Stimulated activated CD4-positive, alpha-beta T cell treated with anti-CD3 and anti-CD28 coated beads, TNF-alpha, amount 100 ng/mL, for 1 hour (primary cell): ENCODE data around the gene ATP1A3.

Experiments used
- DNase-seq, 3 donors: peaks; one replicate each; pipeline ENCODE4 v3.0.0-alpha.2; 2020; ENCODE audit warnings: low read depth in 3 of 3, low spot score in 1 of 3

ATP1A3 gene

DNA sequence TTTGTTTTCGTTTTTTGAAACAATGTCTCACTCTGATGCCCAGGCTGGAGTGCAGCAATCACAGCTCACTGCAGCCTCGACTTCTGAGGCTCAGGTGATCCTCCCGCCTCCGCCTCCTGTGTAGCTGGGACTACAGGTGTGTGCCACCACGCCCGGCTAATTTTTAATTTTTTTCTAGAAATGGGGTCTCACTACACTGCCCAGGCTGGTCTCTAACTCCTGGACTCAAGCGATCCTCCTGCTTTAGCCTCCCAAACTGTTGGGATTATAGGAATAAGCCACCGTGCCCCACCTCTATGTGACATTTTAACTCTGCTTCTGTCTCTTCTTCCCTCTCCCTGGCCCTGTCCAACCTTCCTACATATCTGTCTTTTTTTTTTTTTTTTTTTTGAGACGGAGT is 5.1 kb downstream of the ATP1A3 start:
- no peak for DNase-seq

GRCh38 chr19:41987141-41987860 is 6.7 kb downstream of the ATP1A3 start:
- no peak for DNase-seq

- DNase-seq = no peak
These were observed 9.1 kb downstream of the ATP1A3 start for GRCh38 chr19:41984961-41985360.

DNA sequence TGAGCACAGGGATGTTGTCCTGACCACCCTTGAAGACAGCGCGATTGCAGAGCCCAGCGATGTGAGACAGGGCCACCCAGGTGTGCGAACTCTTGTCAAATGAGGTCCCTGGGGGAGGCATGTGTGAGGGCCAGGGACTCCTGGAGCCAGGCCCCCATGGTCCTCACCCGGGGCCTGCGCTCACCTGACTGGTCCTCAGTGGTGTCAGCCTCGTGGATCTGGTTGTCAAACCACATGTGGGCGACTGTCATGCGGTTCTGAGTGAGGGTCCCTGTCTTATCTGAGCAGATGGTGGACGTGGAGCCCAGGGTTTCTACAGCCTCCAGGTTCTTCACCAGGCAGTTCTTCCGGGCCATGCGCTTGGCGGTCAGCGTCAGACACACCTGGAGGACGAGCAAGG is 12.3 kb downstream of the ATP1A3 start:
- no peak for DNase-seq

DNA sequence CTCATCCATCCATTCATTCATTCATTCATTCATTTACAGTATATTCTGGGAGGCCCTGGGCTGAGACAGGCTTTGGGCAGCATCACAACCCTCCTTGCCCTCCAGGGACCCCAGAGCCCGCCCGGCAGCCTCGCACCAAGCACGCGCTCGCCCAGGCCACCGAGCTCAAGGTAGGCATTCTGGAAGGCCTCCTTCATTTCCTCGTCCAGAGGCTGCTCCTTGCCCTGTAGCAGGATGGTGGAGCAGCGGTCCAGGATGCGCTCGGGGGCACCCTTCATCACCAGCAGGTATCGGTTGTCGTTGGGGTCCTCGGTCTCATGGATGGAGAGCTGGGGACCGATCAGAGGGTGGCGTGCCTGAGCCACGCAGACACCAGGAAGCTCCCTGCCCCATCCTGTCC is 15.6 kb downstream of the ATP1A3 start:
- no peak for DNase-seq

DNA sequence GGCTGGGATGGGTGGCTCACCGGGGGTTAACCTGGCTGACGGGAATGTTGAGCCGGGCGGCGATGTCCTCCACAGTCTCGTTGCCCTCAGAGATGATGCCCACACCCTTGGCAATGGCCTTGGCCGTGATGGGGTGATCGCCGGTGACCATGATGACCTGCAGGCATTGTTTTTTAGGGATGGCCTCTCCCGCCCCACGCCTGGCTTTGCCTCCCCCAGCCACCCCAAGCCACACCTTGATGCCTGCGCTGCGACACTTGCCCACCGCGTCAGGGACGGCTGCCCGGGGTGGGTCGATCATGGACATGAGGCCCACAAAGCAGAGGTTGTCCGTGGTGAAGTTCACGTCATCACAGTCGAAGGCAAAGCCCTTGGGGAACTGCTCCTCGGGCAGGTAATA is 16.1 kb downstream of the ATP1A3 start:
- no peak for DNase-seq

DNA sequence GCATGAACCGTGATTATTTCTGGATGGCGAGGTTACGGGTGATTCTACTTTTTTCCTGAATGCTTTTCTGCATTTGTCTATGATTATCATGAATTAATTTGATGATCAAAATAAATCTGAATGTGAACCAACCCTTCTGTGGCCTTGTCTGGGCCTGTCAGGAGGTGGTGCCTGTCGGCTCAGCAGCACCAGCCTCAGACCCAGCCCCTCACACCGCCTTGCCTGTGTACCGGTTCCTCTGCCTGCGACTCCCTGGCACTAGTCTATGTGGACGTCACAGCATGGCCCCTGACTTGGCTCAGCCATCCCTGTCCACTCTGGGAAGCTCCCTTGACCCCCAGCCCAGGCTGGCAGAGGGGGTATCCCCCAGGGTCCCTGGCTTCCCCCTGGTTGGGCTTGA is 19.4 kb downstream of the ATP1A3 start:
- DNase-seq = no peak

DNA sequence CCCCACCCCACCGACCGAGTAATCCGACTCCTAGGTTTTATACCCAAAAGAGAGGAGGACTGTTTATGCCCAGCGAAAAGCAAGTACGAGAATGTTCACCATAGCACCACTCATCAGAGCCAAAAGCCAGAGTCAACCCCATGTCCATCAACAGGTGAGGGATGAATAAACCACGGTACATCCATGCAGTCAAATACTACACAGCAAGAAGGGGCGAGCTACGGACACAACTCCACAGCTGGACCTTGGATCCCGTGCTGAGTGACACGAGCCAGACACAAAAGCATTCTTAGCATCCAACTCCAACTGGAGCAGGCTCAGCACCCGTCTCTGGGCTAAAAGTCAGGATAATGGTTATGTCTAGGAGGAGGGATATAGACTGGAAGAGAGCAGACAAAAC is 22.7 kb downstream of the ATP1A3 start:
- no peak for DNase-seq

DNA sequence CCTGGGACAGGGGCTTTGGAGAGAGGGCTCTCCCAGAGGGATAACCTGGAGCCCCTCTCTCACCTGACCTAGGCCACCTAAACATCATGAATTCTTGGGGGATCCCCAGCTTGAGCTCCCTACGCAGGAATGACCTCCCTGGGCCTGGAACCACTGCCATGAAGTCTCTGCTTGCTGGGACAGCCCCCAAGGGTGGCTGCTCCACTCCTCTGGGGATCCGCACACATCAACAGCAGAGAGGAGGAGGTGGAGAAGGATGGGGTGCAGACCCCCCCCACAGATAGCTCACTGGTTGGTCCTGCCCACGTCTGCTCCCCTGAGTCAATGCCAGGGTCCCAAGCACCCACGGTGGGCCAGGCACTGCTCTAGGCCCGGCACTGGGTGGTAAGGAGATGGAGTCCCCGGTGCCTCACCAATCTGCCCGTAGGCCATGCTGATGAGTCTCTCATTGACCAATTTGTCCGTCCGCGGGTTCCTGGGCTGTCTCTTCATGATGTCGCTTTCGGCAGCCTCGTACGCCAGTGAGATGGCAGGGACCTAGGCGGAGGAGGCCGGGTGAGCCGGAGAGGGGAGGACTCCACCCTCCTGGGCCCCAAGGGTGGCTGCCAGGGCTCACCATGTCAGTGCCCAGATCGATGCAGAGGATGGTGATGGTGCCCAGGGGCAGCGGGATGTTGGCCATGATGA is 24.1 kb downstream of the ATP1A3 start:
- no peak for DNase-seq

DNA sequence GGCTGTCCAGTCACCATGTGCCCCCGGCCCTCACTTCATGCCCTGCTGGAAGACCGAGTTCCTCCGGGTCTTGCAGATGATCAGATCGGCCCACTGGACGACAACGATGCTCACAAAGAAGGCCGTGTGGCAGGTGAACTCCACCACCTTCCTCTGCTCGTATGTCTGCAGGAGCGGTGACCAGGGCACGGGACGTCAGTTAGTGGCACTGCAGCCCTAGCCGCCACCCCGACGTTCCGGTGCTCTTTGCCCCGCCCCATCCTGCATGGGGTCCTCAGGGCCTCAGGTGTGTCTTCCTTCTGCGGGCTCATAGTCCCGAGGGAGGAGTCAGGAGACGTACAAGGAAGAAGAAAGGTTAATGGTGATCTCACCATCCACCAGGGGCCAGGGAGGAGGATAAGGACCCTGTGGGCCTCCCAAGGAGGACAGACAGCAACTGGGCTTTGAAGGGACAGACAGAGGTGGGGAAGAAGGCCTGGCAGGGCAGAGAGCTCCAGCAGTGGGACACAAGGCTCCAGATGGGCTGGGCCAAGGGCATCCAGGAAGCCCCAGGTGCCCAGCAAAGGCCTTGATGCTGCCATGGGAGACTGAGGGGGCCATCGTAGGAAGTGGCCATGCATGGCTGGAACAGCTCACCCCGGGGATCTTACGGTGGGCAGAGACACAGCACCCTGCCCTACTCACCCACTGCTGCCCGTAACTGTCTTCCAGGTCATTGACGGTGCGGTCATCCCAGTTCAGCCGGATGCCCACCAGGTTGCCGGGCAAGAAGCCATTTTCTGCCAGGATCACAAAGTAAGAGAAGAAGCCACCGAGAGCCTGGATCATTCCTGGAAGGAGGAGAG is 25.1 kb downstream of the ATP1A3 start:
- no peak for DNase-seq

DNA sequence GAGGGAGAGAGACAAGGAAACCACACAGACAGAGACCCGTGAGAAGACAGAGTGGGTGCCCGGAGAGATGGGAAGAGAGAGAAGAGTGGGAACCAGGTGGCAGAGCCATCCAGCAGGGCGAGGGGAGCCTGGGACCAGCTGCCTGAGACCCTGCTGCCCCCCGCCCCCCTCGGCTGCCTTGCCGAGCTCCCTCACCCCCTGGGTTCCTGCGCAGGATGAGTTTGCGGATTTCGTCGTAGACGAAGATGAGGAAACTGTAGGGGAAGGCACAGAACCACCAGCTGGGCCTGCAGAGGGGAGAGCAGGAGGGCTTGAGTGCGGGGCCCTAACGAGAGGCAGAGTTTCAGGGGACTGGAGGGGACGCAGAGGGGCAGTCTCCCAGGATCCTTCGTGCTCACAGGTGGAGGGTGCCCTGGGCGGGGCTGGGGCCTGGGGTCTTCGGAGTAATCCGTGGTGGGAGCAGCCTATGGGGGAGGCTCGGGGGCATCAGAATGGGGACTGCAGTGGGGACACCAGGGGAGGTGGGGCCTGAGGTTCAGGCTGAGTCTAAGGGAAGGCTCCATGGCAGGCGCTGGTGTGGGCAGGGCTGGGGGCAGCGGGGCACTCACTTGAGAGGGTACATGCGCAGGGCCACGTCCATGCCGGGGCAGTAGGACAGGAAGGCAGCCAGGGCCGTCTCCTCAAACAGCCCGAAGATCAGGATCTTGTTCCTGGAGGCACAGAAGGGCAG is 26.8 kb downstream of the ATP1A3 start:
- no peak for DNase-seq

DNA sequence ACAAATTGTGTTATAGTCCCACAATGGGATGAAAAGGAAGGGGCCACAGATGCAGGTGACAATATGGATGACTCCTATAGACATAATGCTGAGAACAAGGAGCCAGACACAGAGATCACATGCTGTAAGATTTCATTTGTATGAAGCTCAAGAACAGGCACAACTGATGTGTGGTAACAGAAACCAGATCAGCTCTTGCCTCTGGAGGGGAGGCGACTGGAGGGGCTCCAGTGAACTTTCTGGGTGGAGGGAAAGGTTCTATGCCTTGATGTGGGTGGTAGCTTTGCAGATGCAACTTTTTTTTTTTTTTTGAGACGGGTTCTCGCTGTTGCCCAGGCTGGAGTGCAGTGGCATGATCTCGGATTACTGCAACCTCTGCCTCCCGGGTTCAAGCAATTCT is 28.9 kb downstream of the ATP1A3 start:
- DNase-seq = no peak

- DNase-seq = no peak
These were observed 33.1 kb downstream of the ATP1A3 start for GRCh38 chr19:41960973-41961372.

DNA sequence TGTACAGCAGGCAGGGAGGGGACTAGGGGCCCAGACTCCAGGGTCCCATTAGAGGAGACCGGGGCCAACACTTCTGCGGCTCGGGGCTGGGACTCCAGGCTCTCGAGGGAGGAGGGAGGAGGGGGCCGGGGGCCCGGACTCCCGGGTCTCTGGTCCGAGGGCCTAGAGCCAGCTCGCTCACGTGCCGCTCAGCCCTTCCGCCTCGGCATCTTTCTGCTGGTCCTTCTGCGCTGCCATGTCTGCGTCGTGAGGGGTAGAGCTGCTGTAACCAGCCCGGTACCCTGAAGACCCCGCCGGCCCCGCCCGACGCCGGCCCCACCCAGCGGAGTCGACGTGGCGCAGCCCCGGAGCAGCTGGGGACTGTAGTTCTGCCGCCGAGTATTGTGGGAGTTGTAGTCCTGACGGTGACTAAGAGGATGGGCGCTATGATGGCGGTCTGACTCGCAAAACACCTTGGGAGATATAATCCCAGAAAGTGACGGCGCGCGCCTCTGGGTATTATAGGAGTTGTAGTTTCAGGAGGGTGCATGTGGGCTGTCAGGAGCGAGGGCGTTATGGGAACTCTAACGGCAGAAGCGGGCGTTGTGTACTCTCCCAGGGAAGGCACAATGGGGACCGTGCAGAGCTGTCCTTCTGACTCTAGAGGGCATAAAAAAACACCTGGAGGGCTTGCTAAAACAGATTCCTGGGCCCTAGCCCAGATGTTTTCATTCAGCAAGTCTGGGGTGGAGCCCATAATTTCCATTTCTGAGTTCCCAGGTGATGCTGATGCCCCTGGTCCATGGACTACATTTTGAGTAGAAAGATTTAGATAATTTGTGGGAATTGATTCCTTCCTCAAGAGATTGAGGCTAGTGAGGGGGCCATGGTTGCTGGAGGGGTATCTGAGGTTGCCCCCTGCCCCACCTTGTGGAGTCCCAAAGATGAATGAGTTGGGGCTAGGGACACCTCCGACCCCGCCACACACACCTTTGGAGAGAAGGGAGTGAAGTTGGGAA is 34.7 kb downstream of the ATP1A3 start, which contains the start of gene RABAC1:
Gene RABAC1 (minus strand): TSS at position 266 of the 998 bp plus-strand sequence. CDS start 29 bp downstream, at position 237.
- DNase-seq = peak; percentile 67 to 73 (median 68)

- DNase-seq = peak in 2 of 3 donors; percentile 64 to 78
These were observed 35.5 kb downstream of the ATP1A3 start for GRCh38 chr19:41958367-41959055.

DNA sequence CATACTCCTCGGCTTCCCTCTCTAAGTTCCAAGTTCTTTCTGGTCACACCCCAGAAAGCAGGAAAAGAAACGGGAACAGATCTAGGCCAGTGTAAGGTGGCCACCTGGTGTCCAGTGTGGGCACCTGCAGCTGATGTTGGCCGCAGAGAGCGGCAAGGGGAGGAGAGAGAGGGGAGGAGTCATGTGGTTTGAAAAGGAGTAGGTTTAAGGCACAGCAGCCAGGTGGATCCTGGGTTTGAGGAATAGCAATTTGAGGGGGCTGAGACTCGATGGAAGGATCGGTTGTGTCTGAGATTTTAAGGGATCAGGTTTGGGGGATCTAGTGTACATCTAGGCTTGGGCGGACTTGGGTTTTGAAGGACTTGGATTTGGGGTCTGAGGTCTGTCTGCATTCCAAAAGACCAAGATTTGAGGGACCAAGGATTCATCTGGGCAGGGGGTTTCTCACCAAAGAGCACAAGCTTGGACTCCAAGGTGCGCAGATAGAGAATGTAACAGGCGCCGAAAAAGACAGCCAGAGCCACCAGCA is 36.1 kb downstream of the ATP1A3 start:
- no peak for DNase-seq

GRCh38 chr19:41957161-41957837 is 36.7 kb downstream of the ATP1A3 start:
- no peak for DNase-seq

GRCh38 chr19:41956621-41957020 is 37.4 kb downstream of the ATP1A3 start:
- no peak for DNase-seq

DNA sequence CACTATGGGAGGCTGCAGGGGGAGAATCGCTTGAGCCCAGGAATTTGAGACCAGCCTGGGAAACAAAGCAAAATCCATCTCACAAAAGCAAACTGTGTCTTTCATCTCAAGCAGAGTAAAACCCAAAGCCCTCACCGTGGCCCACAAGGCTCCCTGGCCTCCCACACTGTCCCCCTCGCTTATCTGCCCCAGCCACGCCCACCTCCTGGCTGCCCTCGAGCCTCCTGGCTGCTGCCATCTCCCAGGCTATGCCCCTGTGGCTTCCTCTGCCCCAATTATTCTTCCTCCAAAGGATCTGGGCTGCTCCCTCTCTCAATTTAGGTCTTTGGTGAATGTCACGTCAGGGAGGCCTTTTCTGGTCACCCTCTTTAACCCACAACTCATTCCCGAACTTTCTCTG is 38.5 kb downstream of the ATP1A3 start:
- DNase-seq = no peak
